NCI-H2081 (cell line): ENCODE results near the gene ABHD12.
A peak's percentile ranks its signal among the peaks of the same experiment; 100 is the strongest.

Source experiments
- DNase-seq, 2 experiments: peaks; one replicate each; lab custom pipeline; 2025; lab: John Stamatoyannopoulos, UW

ABHD12 gene

GRCh38 chr20:25380945-25381614 is 9.6 kb downstream of the ABHD12 start:
- DNase-seq: no peak

GRCh38 chr20:25378884-25379733 is 11.5 kb downstream of the ABHD12 start:
- no peak for DNase-seq

- no peak for DNase-seq
These were observed 12.3 kb downstream of the ABHD12 start for GRCh38 chr20:25378189-25378883.

- no peak for DNase-seq
These were observed 13.7 kb downstream of the ABHD12 start for GRCh38 chr20:25376886-25377285.

- no peak for DNase-seq
These were observed 14.4 kb downstream of the ABHD12 start for GRCh38 chr20:25376236-25376635.

- DNase-seq: no peak
These were observed 15.8 kb downstream of the ABHD12 start for GRCh38 chr20:25374842-25375241.

- DNase-seq: no peak
These were observed 17.9 kb downstream of the ABHD12 start for GRCh38 chr20:25372584-25373336.

GRCh38 chr20:25369971-25370370 is 20.7 kb downstream of the ABHD12 start:
- DNase-seq: no peak

GRCh38 chr20:25369529-25369928 is 21.1 kb downstream of the ABHD12 start:
- DNase-seq: no peak

GRCh38 chr20:25368976-25369375 is 21.7 kb downstream of the ABHD12 start:
- no peak for DNase-seq

- no peak for DNase-seq
These were observed 22.1 kb downstream of the ABHD12 start for GRCh38 chr20:25368526-25368925.

GRCh38 chr20:25364879-25365699 is 25.5 kb downstream of the ABHD12 start:
- DNase-seq: no peak

- DNase-seq: no peak
These were observed 26.4 kb downstream of the ABHD12 start for GRCh38 chr20:25364180-25364788.

GRCh38 chr20:25361287-25361683 is 29.4 kb downstream of the ABHD12 start:
- DNase-seq: no peak

GRCh38 chr20:25360631-25361286 is 29.9 kb downstream of the ABHD12 start:
- DNase-seq: no peak

- DNase-seq: peak; percentile 9 to 38
These were observed 34.2 kb downstream of the ABHD12 start for GRCh38 chr20:25356271-25356933.

- DNase-seq: no peak
These were observed 34.8 kb downstream of the ABHD12 start for GRCh38 chr20:25355866-25356265.

GRCh38 chr20:25355011-25355595 is 35.5 kb downstream of the ABHD12 start:
- DNase-seq: no peak
